Putamen (tissue), 1 donor: Measurements from ENCODE around the gene ZCCHC4.

ENCODE experiments used
- DNase-seq: peaks from one replicate; pipeline ENCODE4 v3.0.0-alpha.2; 2016; ENCODE audit warnings: low spot score

The ZCCHC4 gene, protein sequence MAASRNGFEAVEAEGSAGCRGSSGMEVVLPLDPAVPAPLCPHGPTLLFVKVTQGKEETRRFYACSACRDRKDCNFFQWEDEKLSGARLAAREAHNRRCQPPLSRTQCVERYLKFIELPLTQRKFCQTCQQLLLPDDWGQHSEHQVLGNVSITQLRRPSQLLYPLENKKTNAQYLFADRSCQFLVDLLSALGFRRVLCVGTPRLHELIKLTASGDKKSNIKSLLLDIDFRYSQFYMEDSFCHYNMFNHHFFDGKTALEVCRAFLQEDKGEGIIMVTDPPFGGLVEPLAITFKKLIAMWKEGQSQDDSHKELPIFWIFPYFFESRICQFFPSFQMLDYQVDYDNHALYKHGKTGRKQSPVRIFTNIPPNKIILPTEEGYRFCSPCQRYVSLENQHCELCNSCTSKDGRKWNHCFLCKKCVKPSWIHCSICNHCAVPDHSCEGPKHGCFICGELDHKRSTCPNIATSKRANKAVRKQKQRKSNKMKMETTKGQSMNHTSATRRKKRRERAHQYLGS

DNA sequence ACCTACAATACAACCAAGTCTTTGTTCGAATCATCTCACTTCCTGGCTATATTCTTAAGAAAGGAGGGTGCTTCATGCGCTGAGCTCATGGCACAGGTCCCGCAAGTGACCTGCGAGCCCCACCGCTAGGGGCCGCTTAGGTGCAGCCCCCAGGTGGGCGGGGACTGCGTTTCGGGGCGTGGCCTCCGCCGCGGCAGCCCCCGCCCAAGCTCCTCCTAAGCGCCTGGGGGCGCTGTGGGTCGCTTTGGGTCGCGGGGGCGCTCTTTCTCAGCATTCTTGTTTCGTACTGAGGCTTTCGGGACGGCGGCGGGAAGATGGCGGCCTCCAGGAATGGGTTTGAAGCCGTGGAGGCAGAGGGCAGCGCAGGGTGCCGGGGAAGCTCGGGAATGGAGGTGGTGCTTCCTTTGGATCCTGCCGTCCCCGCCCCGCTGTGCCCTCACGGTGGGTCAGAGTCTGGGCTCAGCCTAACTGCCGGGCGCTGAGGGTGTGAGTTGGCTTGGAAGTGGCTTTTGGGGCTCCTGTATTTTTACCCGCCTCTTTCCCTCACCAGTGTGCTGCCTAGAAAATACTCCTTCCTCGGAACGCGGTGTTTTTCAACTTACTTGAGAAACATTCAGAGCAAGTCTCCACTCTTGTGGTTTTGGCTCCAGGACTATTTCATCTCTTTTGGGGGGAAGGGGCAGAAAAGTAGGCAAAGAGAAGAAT is at the start of gene ZCCHC4:
Gene ZCCHC4, plus strand, starts transcription at position 279 of the 705 bp plus-strand sequence. Its CDS starts 36 bp downstream, at position 315.
- DNase-seq, result peak; percentile 90

DNA sequence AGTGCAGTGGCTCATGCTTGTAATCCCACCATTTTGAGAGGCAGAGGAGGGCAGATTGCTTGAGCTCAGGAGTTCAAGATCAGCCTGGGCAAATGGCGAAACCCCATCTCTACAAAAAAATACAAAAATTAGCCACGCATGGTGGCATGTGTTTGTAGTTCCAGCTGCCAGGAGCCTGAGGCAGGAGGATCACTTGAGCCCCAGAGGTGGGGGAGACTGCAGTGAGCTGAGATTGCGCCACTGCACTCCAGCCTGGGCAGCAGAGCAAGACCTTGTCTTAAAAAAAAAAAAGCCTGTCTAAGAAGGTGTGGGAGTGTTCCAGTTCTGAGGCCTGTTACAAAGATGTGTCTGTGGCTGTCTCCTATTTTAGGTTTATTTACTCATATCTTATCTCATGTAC is 40.7 kb upstream of the ZCCHC4 start:
- no peak for DNase-seq

DNA sequence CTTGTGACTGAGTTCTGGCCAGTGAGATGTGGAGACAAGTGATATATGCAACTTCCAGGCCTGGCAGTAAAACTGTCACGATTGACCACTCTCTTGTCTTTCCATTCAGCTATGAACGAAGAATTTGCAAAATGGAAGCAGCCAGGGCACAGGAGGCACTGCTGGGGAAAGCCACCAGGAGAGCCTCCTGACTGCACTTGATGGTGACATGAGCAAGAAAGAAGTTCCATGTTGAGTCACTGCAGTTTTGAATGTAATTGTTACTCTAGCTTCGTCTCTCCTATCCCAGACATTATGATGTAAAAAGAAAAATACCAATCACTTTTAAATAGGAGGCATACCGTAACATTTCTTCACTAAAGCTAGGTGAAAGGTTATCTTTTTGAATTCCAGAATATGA is 32.4 kb upstream of the ZCCHC4 start:
- no peak for DNase-seq

DNA sequence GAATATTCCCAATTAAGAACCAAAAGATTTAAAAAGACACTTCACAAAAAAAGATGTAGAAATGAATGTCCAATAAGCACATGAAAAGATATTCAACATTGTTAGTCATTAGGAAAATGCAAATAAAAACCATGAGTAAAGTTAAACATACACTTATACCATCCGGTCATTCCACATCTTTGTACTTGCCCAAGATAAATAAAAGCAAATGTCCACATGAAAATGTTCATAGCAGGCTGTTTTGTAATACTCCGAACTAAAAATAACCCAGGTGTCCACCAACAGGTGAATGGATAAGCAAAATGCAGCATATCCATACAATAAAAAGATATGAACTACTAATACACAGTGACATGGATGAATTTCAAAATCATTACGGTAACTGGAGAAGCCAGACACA is 28.6 kb upstream of the ZCCHC4 start:
- no peak for DNase-seq

DNA sequence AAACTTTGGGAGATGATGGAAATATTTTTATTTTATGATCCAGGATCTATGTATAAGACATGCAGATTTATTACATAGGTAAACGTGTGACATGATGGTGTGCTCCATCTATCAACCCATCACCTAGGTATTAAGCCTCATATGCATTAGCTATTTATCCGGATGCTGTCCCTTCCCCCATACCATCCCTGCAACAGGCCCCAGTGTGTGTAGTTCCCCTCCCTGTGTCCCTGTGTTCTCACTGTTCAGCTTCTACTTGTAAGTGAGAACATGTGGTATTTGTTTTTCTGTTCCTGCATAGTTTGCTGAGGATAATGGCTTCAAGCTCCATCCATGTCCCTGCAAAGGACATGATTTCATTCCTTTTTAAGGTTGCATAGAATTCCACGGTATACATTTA is 28.1 kb upstream of the ZCCHC4 start:
- DNase-seq, result no peak

DNA sequence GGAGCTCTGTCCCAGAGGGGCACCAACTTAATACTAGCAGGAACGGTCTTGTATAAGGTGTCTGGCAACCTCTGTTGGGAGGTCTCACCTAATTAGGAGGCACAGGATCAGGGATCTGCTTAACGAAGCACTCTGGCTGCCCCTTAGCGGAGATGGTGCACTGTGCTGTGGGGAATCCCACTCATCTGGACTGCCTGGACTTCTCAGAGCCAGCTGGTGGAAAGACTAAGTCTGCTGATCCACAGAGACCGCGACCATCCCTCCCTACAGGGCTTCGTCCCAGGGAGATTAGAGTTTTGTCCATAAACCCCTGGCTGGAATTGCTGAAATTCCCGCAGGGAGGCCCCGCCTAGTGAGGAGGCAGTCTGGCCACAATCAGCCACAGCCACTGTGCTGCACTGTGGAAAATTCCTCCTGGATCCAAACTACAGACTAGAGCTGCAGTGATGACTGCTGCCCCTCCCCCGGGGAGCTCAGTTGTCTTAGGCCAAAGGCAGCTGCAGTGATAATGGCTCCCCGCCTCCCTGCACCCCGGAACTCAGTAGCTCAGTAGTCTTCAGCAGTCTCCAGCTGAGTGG is 22.0 kb upstream of the ZCCHC4 start:
- no peak for DNase-seq

DNA sequence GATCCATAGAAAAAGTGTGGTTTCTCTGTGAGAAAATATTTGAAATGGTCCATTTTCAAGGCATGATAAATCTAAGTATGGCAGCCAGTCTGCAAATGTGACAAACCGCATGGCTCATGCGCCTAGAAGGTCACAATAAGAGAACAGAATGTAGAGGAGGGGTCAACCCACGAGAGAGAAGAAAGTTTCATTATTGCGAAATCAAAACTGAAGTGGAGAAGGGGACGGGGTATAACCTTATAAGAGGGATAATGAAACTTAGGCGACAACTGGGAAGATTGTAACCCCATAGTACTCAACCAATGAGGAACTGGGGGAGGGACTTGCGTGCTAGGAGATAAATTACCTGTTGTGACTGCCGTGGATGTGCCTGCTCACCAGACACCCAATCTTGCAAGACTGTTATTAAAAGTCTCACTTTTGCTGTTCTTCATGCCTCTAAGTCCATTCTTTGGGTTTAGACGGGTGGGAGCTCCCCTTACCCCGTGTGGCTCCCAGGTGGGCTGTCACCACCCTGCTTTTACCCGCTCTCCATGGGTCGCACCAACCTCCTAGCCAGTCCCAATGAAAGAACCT is 21.3 kb upstream of the ZCCHC4 start:
- DNase-seq, result no peak

DNA sequence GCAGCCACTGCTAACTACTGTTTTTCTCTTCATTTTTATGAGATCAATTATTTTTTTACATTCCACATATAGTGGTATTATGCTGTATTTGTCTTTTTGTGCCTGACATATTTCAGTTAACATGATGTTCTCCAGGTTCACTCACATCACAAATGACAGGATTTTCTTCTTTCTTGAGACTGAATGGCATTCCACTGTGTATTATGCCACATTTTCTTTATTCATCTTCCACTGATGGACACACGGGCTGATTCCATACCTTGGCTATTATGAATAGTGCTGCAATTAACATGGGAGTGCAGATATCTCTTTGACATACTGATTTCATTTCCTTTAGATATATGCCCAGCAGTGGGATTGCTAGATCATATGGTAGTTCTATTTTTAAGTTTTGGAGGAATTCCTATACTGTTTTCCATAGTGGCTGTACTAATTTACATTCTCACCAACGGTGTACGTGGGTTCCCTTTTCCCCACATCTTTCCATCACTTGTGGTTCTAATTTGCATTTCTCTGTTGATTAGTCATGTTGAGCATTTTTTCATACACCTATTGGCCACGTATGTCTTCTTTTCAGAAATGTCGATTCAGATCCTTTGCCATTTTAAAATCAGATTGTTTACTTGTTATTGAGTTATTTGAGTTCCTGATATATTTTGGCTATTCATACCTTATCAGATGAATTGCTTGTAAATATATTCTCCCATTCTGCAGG is 14.9 kb upstream of the ZCCHC4 start:
- no peak for DNase-seq

DNA sequence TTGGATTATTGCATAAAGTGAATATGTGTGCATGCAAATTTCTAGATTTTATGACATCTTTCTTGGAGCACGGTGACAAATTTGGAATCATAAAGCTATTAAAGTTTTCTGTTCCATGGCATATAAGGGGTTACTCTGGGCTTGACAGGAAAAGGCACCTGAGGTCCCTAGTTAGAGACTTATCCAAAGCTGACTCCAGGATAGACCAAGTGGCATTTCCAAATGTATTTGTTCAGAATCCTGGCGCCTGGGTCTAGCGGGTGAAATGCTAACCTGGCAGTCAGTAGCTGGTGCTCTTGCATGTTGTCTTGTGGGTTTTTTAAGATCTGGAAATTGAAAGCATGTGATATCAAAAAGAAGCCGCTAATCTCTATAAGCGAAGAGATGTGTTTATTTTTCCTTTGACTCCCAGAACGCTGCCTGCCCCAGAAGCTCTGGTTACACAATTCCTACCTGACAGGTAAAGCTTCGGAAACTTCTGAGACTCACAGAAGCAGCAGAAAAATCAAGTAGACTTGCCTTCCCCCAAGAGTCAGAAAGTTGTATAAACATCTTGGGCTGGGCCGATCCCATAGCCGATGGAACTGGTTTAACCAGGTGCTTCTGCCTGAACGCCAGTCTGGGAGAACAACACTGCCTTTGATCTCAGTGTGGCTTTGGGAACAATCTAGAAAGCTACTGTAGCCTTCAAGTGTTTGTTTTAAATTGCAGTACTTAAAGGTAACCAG is 12.9 kb upstream of the ZCCHC4 start:
- no peak for DNase-seq

DNA sequence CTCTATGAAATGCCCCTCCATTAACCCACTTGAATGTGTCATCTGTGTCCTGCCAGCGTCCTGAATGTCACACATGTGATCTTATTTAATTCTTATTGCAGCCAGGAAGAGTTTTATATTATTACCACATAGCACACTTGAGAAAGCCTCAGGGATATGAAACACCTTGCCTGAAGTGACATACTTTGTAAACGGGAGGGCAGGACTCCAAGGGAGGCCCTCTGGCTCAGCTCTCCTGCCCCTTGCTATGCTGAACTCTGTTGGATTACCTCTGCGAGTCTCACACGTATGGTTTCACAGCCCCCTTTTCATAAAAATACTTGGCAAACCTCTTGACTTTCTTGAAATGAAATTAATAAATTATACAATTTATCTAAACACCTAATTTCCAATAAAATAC is 11.1 kb upstream of the ZCCHC4 start:
- DNase-seq, result no peak

DNA sequence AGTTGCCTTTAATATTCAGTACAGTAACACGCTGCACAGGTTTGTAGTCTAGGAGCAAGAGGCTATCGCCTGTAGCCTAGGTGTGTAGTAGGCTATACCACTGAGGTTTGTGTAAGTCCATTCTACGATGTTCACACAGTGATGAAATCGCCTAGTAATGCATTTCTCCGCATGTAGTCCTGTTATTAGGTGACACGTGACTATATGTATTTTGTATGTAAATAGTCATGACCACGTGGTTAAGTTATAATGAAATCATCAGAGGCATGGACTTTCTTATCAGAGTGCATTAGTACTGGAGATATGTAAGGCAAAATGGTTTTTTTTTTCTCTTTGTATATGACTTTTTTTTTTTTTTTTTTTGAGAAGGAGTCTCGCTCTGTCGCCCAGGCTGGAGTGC is 9.9 kb upstream of the ZCCHC4 start:
- DNase-seq, result no peak

DNA sequence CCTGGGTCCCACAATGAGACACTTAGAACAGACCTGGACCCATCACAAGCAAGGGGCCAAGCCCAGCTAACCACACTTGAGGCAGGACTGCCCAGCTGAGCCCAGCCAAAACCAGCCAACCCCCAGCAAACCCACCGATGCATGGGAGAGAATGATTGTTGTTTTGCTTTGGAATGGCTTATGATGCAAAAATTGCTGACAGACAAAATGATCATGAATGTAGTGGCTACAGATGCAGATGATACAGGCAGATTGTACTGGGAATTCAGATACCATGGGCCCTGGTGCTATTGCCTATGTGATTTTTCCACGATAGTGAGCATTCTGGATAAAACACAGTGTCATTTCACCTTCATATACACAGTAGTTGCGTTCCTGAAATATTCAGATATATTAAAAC is 9.0 kb upstream of the ZCCHC4 start:
- no peak for DNase-seq

DNA sequence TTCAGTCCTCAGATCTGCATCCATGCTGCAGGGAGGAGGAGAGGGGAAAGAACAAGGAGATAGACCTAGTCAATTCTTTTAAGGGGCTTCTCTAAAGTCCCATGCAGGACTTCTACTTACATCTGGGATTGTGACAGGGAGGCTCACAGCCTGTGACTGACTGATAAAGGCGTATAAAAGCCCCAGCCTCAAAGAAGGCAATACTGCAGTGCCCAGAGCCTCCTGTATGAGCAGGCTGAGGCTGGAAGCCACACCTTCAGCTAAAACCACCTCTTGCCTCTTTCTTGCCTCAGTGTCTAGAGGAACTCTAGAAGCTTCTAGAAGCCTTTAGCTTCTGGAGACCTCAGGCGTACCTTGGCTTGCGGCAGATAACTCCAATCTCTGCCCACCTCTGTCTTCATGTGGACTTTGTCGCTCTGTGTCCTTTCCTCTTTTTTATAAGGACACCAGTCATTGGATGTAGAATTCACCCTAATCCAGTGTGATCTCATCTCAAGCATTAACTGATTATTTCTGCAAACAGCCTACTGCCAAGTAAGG is 6.0 kb upstream of the ZCCHC4 start:
- no peak for DNase-seq

DNA sequence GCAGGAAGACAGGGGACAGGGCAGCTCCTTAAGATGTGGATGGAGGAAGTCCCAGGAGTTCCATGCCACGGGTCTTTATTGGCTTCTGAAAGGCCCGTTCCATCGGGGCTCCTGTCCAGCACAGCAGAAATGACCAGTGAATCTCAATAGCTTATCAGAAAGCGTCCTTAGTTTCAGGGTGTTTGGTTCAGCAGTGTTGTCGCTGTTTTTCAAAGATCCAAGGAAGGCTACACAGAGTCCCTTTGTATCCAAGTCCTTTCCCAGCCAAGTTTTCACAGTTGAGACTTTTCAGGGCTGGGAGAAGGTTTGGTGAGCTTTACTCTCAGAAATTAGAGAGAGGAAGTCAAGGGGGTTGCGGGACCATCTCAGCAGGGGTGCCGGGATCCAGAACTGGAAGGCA is 5.0 kb upstream of the ZCCHC4 start:
- DNase-seq, result peak; percentile 40

DNA sequence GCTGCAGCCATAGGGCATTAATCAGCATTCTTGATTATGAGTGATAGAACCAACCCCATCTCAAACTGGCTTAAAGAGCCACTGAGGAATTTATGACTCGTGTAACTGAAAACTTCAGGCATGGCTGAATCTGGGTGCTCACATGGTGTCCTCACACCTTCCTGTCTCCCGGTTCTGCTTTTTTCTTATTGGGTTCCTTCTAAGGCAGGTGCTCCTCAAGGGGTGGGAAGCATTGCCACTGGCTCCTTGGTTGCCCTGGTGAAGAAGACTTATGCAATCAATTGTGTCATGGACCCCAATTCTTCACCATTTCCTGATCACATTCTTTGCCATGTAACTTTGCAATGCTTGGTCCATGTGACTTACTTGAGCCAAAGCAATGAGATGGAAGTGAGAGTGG is 4.3 kb upstream of the ZCCHC4 start:
- no peak for DNase-seq

DNA sequence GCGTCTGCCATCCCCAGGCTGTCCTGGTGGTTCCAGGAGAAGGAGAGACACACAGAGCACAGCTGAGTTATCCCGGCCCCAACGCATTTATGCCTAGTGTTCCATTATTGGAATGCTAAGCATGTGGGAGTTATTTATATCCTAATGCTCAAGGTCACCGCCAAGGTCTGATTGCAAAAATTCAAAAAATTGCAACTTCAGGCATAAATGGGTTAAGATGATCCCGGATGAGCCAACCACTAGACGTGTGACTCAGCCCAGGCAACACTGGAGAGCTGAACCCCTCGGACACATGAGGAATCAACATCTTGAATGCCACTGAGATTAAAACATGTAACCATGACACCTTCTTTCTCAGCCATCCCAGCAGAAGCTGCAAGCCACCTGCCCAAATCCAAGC is 3.8 kb upstream of the ZCCHC4 start:
- DNase-seq, result no peak

DNA sequence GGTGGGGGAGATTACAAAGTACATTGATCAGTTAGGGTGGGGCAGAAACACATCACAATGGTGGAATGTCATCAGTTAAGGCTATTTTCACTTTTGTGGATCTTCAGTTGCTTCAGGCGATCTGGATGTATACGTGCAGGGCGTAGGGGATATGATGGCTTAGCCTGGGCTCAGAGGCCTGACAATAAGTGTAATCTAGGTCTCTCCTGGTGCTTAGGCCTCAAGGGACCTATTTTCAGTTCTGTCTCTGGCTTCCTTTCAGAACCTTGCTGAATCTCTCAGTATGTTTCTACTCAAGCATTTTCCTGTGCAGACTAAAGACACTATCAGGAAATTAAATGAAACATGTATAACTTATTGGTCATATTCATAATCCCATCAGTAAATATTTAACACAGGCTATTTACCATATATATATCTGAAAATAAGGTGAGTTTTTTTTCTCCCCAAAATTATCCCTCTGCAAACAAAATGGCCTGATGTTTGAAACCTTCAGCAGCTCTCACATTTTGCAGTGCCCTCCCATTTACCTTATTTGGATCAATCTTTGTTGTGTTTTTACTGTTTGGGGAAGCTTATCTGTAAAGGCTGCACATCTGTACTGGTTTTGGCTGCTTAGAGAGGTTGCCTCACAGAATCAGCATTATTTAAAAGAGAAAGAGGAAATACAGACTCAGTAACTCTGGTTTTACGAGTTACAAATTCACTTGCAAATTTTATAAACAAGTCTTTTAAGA is 2.3 kb upstream of the ZCCHC4 start:
- no peak for DNase-seq

DNA sequence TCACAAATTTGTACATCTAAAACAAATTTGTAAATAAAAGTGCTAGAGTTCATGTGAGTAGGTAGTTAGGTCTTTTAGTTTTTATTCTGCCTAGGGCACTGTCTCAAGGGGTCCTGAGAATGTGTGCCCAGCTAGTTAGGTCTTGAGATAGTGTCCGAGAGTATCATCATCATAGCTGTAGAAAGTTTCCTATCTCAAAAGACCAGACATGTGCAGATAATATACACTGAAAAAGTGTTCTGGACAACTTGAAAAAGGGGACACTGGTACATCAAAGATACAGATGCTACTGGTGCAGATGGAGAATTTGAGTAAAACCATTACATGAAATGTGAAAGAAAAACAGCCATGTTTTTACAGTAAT is 1.8 kb upstream of the ZCCHC4 start:
- no peak for DNase-seq

DNA sequence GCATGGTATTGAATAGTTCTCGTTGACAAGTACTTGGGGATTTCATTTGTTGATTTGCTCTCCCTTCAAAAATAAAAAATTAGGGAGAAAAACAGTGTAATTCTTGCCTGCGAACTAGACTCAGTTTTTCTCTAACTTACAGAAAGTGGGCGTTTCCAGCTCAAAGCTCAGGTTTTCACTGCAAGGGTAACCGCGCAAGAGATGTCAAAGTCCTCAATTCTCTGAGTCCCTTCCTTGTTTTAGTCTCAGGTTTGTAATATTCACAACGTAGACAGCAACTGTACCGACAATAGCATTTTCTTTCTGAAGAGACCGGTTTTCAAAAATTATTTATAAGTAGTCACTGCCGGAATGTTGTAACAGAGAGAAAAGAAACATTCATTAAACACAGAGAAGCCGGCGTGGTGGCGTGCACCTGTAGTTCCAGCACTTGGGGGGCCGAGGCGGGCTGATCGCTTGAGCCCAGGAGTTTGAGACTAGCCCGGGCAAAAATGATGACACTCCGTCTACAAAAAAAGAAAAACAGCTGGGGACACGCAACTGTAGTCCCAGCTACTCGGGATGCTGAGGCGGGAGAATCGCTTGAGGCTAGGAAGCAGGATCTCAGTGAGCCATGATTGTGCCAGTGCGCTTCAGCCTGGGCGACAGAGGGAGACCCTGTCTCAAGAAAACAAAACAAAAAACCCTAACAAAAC is 774 bp downstream of the ZCCHC4 start:
- no peak for DNase-seq

DNA sequence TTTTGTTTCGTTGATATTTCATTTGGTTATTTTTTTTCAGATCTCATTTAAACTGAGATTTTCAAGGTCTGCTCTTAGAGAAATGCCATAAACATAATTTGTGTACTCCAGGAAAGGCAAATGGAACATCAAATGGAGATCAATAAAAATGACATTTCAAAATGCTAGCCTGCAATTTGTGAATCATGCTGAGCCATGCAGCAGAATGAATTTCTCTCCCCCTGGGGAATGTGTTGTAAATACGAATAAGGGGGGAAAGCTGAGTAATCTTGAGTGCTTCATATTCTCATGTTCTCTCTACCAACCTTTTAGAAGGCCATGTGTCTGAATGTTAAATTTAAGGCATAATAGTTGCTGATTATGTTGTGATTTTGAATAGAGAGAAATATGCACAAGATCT is 7.8 kb downstream of the ZCCHC4 start:
- DNase-seq, result no peak
